HFFc6 (cell line): Measurements from ENCODE around the gene MEF2C. TPM values are rescaled to one million over a fixed set of nuclear protein-coding genes. Genes with fewer than 3 reads are reported as not detected.

Experiments used
- DNase-seq: peaks from one replicate; pipeline ENCODE4 v3.0.0-alpha.2; 2018
- H3K27ac Mint-ChIP-seq: 2 replicates; pipeline ENCODE4 v1.8.0; 2020; ENCODE audit warnings: mild to moderate bottlenecking, mixed read lengths
- H3K27me3 Mint-ChIP-seq: 2 replicates; pipeline ENCODE4 v1.8.0; 2021; ENCODE audit warnings: mild to moderate bottlenecking, moderate library complexity, mixed read lengths; ENCODE audit not compliant: insufficient read depth
- H3K36me3 Mint-ChIP-seq: 2 replicates; pipeline ENCODE4 v1.8.0; 2021; ENCODE audit warnings: low read depth, mixed read lengths
- H3K4me1 Mint-ChIP-seq: 2 replicates; pipeline ENCODE4 v1.8.0; 2020; ENCODE audit warnings: low read depth, mixed read lengths
- H3K4me3 Mint-ChIP-seq: 2 replicates; pipeline ENCODE4 v1.8.0; 2020; ENCODE audit warnings: mild to moderate bottlenecking, moderate library complexity, mixed read lengths
- H3K9me3 Mint-ChIP-seq: 2 replicates; pipeline ENCODE4 v1.8.0; 2020; ENCODE audit warnings: mild to moderate bottlenecking, mixed read lengths
- total RNA-seq, 6 experiments: library from RNA; stranded (reverse); fragmentation: NEBNext Ultra II Directional; extraction: Animal tissue kit (Norgen Biotek cat#: 25700); gene quantifications; 2 replicates in 1 of 6; 3 replicates in 5 of 6; pipeline ENCODE4 v1.2.3, GENCODE V29; 2021
- TF ChIP-seq, protein P1 (sequence below): fragments of 200-600 bp; sonication (generic); IDR thresholded peaks from 2 replicates; pipeline ENCODE4 v1.5.0; 2021; ENCODE audit warnings: antibody characterized with exemption, mild to moderate bottlenecking

MEF2C gene
- total RNA-seq, 6 experiments from 2014 or later, result 3.6 to 12.6 (median 9.2) TPM

DNA sequence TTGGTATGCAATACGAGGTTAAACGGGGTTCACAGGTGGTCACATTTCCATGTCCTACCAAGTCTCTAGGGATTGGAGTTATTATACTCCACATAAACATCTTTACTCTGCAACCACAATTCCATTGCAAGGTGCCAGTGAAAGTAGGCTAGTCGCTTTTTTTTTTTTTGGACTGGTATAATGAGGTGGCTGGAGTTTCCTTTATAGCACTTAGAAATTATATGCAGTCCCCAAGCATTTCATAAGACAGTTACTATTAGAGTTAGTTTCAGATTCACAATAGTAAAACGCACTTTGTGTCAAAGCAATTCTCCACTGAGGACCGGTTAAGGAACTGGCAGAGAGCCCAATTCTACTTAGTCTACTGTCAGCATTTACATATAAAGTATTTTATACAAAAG, 1.4 kb downstream of the MEF2C start:
- TF ChIP-seq, protein P1, sequence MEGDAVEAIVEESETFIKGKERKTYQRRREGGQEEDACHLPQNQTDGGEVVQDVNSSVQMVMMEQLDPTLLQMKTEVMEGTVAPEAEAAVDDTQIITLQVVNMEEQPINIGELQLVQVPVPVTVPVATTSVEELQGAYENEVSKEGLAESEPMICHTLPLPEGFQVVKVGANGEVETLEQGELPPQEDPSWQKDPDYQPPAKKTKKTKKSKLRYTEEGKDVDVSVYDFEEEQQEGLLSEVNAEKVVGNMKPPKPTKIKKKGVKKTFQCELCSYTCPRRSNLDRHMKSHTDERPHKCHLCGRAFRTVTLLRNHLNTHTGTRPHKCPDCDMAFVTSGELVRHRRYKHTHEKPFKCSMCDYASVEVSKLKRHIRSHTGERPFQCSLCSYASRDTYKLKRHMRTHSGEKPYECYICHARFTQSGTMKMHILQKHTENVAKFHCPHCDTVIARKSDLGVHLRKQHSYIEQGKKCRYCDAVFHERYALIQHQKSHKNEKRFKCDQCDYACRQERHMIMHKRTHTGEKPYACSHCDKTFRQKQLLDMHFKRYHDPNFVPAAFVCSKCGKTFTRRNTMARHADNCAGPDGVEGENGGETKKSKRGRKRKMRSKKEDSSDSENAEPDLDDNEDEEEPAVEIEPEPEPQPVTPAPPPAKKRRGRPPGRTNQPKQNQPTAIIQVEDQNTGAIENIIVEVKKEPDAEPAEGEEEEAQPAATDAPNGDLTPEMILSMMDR, result no peak
- Mint-ChIP-seq H3K4me1 (peaks cover 47% of the 10 kb centered on the region), H3K27me3 (no peaks in the 10 kb centered on the region), H3K27ac (no peak overlapping the region; the same call in 1 of the 2 replicates), H3K36me3 (no peaks in the 10 kb centered on the region), H3K4me3 (peak overlapping the region; percentile 98), H3K9me3 (no peaks in the 10 kb centered on the region)
- no peak for DNase-seq

DNA sequence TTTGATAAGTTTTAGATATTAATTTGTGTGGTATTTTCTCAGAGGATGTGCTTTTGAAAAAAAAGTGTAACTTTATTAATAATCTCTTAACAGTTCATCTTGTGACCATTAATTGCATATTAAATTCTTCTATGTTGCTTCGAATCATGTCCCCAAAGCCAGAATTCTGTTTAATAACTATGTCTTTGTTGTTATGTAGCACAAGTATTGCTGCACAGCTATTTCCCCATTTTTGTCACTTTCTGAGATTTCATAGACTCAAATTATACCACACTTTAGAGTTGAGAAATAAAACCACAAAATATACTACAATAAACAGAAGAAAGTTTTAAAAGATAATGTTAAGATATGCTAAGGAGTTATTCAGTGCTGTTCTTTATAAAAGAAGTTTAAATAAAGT, 2.8 kb downstream of the MEF2C start:
- Mint-ChIP-seq H3K27me3 (no peaks in the 10 kb centered on the region), H3K4me1 (peaks cover 49% of the 10 kb centered on the region), H3K36me3 (no peaks in the 10 kb centered on the region), H3K9me3 (no peaks in the 10 kb centered on the region), H3K27ac (no peak overlapping the region), H3K4me3 (no peak overlapping the region)
- no peak for DNase-seq
- TF ChIP-seq, protein P1, result no peak

DNA sequence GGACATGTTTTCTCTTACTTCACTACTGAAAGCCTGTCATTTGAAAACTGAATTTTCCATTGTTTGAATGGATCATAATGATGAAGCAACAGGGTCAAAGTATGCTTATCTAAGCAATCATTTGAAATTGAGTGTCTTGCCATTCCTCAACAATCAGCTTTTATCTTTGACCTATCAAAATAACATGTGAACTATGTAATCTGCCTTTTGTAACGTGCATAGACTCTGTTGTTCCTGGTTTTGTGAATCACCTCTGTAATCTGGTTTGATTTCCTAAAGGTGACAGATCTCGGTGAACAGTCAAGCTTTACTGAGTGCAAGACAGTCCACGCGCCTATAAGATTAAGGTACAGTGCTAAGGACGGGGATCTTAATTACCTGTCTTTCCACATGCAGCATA, 3.3 kb downstream of the MEF2C start:
- H3K4me1 Mint-ChIP-seq, result peaks cover 47% of the 10 kb centered on the region
- no peak overlapping the region for H3K27ac Mint-ChIP-seq
- no peak for DNase-seq
- H3K36me3 Mint-ChIP-seq, result no peaks in the 10 kb centered on the region
- H3K9me3 Mint-ChIP-seq, result no peaks in the 10 kb centered on the region
- H3K27me3 Mint-ChIP-seq, result no peaks in the 10 kb centered on the region
- H3K4me3 Mint-ChIP-seq, result no peak overlapping the region
- TF ChIP-seq, protein P1, result no peak

DNA sequence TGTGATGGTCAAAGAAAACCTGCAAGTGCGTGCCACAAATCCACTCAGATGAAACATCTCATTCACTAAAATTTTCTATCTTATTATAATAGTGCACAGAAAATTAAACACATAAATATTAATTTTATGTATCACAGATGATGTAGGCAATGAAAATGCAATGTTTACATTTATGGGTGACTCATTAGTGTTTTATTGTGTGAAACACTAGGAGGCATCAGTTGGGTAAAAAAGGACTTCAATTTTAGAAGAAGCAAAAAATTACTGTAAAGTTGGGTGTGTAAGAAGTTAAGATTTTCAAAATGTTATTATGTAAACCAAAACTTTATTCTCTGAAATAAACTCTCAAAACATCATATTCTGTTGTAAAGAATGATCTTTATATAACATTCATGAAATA, 4.0 kb downstream of the MEF2C start:
- Mint-ChIP-seq H3K36me3 (no peaks in the 10 kb centered on the region), H3K27me3 (no peaks in the 10 kb centered on the region), H3K27ac (no peak overlapping the region), H3K4me1 (peaks cover 43% of the 10 kb centered on the region), H3K4me3 (no peak overlapping the region), H3K9me3 (no peaks in the 10 kb centered on the region)
- TF ChIP-seq, protein P1, result peak; percentile 53
- peak; percentile 17 for DNase-seq

DNA sequence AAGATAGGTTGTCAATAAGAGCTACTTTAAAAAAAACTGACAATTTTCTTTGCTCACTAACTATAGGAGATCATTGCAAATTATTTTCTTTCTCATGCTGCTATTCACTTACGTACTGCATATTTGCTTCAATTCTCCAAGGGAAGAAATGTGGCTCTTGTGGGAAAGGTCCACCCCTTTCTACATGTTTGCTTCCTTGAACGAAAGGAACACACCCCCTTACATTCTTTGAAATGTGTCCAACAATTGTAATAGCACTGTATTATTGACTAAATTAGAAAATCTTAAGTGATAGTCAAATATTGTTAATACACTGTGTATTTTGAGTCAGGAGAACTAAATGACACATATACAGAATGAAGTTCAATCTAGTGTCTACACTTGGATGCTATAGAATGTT, 5.2 kb downstream of the MEF2C start:
- no peak overlapping the region for H3K27ac Mint-ChIP-seq
- TF ChIP-seq, protein P1, result no peak
- H3K4me1 Mint-ChIP-seq, result peaks cover 43% of the 10 kb centered on the region
- no peaks in the 10 kb centered on the region for H3K9me3 Mint-ChIP-seq
- no peak overlapping the region for H3K4me3 Mint-ChIP-seq
- no peak for DNase-seq
- no peaks in the 10 kb centered on the region for H3K27me3 Mint-ChIP-seq
- H3K36me3 Mint-ChIP-seq, result peaks cover 4% of the 10 kb centered on the region

DNA sequence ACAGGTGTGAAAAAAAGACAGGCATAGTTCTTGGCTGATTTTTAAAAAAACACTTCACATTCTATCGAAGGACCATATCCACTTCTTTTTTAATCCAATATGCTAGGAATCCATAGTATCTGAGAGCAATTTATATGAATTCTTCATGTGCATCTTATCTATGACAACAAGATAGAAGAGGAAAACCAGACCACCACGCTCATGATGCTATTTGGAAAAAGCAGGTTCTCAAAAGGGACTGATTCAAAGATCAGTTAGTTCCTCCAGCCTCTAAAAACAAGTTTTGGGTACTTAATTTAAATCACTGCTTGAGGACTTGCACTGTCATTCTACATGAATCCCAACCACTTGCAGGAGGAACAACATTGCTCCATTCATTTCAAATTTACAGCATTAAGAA, 6.3 kb downstream of the MEF2C start:
- Mint-ChIP-seq H3K27me3 (no peaks in the 10 kb centered on the region), H3K27ac (no peak overlapping the region), H3K9me3 (no peaks in the 10 kb centered on the region), H3K4me3 (no peak overlapping the region), H3K36me3 (peaks cover 4% of the 10 kb centered on the region), H3K4me1 (peaks cover 39% of the 10 kb centered on the region)
- TF ChIP-seq, protein P1, result no peak
- DNase-seq, result no peak
